GM18517 (cell line): ENCODE results near the gene IL36G.
"Not testable (repeated sequence)": the region's sequence is repeated elsewhere in the genome, so short reads cannot be mapped to it uniquely, and the experiment has no call there.

Experiments used
- ATAC-seq: cut with Tn5 transposase; IDR thresholded peaks from one replicate; pipeline ENCODE4 v1.9.1; 2021; ENCODE audit warnings: mild to moderate bottlenecking, moderate library complexity; ENCODE audit not compliant: unreplicated experiment

IL36G gene

DNA sequence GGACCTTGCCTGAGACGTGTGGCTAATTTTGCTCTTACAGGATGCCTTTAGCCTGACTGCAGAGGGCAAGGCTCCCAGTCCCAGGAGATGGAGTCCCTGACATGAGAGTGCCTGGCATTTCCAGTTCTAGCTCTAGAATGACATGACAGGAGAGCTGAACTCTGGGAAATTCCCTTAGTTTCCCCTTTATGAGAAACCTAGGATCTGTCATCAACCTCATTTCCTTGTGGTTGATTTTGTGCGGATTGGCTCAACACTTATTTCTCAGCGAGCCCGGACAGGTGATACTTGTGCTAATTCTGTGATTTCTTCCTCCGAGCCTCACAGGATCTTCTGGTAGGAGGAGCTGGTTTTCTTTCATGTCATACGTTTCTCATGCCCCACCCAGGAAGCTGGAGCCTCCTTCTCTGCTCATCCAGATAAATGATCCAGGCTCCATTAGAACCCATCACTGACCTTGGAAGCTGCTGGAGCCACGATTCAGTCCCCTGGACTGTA is at the start of gene IL36G:
Gene IL36G (plus strand): TSS at position 448 of the 498 bp plus-strand sequence. CDS start 633 bp downstream, outside the sequence.
- no peak for ATAC-seq

DNA sequence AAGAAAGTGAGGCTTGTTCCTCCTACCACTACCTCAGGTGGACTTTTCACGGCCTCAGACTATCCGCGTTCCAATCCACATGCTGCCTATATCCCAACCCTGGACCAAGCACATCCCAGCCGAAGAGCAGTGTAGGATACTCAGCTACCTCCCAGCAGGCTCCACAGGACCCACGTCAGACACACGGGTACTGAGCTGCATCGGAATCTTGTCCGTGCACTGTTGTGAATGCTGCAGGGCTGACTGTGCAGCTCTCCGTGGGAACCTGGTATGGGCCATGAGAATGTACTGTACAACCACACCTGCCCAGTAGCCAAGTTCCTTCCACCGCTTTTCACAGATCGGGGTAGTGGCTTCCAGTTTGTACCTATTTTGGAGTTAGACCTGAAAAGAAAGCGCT is 44.5 kb upstream of the IL36G start:
- ATAC-seq = no peak

DNA sequence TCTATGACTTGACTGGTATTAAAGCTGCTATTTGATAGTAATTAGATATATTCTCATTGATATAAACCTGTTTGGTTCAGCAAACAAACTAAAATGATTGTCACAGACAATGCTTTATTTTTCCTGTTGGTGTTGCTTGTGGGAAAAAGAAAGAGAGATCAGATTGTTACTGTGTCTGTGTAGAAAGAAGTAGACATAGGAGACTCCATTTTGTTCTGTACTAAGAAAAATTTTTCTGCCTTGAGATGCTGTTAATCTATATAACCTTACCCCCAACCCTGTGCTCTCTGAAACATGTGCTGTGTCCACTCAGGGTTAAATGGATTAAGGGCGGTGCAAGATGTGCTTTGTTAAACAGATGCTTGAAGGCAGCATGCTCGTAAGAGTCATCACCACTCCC is 43.7 kb upstream of the IL36G start:
- not testable (repeated sequence) for ATAC-seq

DNA sequence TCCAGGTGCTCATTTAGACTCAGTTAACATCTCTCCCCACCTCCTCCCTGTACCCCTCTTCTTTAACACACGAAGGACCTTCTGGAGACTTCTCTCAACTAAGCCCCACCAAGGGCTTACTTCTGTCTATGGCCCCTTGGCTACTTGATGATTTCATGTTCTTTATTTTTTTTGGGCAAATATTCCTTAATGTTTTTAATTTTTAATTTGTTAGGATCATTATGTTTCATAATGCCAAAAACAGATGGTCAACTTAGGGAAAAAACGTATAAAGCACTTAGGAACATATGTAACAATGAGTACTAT is 40.9 kb upstream of the IL36G start:
- no peak for ATAC-seq

DNA sequence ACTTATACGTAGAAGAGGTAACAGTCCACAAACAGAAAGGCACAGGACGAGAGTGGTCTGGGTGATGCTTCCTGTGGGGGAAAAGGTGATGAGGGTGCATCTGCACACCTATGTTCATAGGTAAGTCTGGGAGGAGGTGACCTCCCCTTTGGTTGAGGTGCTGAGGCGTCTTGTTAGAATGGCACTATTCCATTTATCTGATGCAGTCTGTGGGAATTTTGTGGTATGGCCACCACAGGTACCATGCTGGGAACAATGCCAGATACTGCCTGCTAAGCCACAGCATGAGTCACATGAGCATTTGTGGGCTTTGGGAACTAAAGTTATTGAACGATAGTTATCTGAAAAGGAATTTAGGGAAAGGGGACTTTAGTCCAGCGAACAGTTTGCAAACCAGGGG is 38.9 kb upstream of the IL36G start:
- no peak for ATAC-seq

DNA sequence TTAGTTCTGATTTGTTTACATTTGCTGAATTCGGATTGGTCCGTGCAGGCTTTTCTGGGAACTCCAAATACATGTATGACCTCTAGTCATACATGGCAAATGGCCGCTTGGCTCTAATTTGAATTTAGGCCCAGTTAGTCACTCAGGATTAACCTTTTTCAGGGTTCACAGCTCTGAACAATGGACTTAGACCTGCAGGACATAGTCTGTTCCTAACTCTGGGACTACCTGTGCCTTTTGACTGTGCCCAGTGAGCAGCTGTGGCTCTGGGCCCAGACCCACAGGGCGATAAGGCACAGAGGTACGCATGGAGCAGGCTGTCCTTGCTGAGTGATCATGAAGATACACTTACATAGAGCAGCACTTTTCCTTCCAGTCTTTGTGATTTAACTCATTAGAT is 38.4 kb upstream of the IL36G start:
- ATAC-seq = no peak

DNA sequence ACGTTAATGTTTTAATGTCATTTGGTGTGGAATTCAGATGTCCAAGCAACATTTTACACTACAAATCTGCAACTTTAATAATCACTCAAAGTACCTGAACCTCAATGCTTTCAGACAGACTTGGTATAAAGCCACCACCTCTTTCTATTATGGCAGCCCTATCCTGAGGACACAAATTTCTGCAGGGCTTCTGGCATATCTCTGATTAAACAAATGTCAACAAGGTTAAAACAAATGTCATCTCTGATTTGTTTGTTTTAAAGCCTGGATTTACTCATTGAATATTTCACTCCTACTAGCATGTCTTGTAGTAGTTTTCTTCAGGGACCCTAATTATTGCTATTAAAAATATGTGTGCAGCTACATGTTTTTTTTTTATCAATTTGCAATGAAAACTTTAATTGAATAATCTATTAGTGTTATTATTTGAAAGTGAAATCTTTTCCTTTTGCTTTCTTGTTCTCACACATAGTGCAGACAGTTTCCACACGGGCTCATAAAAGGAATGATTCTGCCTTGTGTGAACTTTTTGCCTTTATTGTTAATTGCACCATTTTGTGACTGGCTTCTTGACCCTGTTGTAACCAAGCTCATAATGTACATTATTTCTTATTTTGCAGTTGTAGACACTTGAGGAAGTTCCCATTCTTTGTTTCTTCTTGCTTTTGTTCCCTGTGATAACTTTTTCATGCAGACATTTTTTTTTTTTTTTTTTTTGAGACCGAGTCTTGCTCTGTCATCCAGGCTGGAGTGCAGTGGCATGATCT is 36.8 kb upstream of the IL36G start:
- ATAC-seq = no peak

DNA sequence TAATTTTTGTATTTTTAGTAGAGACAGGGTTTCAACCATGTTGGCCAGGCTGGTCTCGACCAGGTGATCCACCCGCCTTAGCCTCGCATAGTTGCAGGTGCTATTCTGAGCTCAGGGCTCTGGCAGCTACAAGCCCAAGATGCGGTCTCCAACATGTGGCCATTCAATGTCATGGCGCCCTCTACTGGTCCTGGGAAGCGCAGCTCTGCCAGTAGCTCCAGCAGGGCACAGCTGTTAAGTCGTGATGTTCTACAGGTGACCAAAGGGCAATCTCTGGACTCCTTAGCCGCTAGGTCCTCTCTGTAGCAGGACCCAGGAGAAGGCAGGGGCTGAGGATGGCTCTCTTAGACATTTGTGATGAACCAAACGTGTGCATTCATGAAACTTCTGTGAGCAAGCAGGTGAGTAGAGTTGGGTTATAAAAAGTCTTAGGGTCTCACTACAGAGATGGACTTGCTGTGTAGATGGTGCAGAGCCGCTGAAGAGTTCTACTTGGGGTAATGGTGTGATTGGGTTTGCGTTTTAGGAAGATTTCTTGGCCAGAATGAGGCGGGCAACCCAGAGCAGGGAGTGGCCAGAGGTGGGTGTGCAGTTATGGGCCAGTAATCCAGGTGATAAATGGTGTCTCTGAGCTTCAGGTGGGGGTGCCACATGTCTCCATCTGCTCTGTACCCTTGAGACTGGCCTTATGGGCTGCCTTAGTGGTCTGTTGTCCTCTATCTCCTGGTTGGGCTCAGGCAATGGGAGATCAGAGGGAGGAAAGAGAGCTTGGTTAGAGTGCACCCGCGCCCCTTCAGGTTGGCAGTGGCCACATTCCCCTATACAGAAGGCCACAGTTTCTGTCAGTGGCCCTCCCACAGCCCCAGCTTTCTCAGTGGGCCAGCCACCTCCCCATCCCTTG is 35.8 kb upstream of the IL36G start:
- peak; percentile 87 for ATAC-seq

DNA sequence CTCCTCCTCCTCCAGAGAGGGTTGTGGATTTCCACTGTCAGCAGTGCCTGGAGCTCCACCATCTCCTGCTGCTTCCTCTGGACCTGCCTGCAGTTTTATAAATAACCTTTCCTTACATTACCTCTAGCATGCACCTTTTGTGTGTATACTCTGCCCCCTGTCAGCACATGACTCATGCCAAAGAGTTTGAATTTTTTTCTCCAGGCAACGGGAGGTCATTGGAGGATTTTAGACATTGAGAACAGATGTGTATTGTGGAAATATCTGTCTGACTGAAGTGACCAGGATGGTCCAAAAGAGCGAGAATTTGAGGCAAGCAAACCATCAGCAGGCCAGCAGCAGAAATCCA is 35.2 kb upstream of the IL36G start:
- ATAC-seq = no peak

DNA sequence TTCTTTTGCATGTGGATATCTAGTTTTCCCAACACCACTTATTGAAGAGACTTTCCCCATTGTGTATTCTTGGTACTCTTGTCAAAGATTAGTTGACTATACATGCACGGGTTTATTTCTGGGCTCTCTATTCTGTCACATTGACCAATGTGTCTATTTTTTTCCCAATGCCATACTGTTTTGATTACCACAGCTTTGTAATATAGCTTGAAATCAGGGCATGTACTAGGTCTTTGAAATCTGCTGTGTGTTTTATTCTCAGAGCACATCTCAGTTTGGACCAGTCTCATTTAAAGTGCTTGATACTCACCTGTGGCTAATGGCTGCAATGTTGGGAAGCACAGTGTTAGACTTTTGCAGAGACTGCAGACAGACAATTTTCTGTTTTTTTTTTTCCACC is 32.8 kb upstream of the IL36G start:
- ATAC-seq = no peak

DNA sequence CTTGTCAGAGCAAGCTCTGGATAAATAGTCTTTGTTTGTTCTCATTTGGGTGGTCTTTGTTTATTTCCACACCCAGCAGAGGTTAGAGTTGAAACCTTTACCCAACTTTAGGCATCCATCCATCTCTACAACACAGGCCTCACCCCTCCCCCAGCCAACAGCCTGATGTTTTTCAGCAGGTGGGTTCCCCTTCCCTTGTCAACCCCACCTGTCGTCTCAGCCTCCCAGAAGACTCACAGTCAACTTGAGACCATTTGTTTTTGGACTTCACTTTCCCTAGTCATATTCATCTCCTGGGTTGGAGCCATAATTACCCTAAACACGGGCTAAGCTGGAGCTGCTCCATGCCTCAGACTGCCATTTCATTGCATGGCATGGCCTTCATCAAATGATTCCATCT is 31.7 kb upstream of the IL36G start:
- no peak for ATAC-seq

DNA sequence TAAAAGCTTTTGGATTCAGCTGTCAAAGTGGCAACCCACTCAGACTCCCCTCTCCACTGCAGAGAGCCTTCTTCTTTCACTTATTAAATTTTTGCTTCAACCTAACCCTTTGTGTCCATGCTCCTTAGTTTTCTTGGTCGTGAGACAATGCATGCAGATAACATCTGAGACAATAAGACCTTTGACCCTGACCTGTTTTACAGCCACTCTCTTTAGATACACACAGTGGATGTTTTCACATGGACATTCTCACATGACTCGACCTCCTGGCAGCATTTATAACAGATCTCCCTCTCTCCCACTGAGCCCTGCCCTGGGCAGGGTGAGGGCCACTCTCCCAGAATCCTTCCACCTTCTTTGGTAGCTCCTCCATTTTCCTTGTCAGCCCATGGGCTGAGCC is 30.4 kb upstream of the IL36G start:
- no peak for ATAC-seq

DNA sequence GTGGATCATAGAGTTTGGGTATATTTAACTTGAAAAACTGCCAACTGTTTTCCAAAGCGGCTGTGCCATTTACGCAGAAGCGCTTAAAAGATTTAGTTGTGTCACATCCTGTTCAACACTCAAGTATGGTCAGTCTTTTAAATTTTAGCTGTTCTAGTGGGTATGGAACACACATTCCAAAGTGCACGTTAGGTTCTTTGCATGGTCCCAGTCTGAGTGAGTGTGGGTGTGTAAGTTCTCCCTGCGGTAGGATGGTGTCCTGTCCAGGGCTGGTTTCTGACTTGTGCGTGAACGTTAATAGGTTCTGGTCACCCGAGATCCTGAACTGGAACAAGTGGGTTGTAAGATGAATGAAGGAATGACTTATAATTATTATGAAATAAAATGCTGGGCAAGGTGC is 28.4 kb upstream of the IL36G start:
- no peak for ATAC-seq

DNA sequence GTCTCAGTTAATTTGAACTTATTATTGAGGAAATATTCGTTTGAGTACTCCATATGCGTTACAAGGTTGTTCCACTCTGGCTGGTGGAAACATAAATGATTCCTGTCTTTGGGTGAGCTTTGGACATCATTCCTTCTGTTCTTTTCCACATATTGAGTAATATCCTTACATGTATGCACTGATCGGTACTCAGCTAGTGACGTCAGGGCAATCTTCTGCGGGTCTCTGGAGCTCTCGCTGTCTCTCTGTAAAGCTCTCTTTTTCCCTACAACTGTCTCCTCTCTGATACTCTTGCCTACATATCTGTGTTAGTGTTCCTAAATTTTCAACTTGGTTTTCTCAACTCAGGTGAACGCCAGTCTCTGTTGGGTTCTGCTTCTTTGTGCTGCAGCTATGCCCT is 23.4 kb upstream of the IL36G start:
- ATAC-seq = no peak

DNA sequence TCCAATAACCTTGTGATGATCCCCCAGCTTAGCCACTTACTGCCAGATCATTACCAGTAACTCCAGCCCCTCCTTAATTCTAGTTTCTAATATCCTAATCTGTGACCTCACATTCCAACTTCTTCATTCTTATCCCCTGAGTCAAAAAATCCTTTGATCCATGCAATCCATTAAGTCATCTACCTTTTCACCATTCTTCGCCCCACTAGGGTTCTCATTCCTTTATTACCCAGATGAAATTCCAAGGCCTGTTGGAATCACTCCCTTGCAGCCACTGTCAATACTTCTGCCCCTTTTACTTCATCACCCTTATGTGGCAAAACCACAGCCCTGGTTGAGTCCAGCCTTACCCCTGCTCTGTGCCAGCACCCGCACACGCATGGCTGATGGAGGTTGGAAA is 20.3 kb upstream of the IL36G start:
- no peak for ATAC-seq

DNA sequence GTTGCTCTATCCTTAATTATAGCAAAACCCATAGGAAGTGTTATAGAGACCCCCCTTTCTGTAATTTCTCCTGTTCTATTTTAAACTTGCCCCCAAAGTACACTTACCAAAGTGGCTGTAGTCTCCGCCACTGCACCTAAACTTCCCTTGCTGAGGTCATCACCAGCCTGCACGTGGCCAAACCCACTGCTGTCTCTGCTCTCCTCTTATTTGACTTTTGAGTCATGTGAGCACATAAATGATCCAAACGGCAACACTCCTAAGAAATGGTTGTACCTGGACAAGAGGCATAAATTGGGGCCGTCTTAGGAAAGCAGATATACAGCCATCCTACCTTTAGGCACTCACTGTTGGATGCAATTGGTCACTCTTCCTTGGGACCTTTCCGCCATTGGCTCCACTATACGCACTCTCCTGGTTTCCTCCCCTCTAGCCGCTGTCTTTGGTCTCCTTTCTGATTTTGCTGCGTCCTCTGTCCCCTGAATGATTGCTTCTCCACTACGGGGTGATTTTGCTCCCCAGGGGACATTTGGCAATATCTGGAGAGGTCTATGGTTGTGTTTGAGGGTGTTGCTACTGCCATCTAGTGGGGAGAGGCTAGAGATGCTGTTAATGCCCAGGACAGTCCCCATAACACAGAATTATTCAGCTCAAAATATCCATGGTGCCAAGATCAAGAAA is 19.2 kb upstream of the IL36G start:
- no peak for ATAC-seq

DNA sequence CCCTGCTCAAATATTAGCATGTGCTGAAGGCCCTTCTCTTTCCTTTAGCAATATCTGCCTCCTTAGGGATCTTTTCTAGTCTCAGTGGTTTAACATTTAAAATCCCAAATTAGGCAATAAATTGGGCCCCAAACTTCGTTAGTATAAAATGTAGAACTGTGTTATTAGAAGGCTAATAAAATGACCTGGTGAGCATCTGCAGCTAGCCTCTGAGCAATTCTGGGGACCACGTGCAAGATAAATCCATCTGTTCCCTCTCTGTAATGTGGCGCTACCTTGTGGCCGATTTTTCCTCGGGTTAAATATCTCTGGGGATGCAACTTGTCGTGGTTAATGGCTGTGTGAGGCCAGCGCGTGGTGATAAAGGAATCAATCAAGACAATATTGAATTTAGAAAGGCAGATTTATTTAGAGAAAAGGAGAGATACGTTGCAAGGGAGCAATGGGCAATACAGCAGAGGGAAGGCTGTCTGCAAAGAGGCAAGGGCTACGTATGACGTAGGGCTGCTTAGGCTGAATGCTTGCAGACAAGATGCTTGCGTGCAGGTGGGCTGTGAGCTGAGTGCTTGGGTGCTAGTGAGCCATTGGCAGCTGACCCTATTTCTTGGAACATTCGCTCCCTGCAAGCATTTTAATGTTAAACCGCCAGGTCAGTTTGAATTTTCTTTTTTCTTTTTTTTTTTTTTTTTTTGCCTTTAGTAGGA is 18.5 kb upstream of the IL36G start:
- no peak for ATAC-seq

DNA sequence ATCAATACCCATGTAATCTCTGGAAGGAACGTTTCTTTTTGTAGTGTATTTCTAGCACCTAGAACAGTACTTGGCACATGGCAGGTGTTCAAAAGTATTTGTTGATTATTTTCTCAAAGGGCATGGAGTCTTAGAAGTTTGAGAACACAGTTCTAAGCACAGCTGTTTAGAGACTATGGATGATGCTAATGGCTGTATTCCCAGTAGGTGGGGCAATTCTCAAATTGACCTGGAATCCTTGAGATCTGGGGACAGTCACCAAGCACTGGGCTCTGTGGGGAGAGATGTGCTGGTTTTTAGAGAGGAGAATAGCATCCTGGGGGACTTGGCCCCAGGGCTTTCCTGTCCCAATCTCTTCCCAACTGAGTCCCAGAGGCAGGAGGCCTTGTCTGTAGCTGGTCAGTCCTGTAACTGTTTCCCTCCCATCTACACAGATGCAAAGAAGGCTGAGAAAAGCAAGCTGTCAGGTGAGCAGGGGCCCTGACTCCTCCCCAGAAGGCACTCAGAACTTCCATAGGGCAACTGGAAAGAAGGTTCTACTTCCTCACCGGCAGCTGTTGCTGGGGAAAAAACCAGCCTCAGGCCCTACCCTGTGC is 17.5 kb upstream of the IL36G start:
- ATAC-seq = no peak

DNA sequence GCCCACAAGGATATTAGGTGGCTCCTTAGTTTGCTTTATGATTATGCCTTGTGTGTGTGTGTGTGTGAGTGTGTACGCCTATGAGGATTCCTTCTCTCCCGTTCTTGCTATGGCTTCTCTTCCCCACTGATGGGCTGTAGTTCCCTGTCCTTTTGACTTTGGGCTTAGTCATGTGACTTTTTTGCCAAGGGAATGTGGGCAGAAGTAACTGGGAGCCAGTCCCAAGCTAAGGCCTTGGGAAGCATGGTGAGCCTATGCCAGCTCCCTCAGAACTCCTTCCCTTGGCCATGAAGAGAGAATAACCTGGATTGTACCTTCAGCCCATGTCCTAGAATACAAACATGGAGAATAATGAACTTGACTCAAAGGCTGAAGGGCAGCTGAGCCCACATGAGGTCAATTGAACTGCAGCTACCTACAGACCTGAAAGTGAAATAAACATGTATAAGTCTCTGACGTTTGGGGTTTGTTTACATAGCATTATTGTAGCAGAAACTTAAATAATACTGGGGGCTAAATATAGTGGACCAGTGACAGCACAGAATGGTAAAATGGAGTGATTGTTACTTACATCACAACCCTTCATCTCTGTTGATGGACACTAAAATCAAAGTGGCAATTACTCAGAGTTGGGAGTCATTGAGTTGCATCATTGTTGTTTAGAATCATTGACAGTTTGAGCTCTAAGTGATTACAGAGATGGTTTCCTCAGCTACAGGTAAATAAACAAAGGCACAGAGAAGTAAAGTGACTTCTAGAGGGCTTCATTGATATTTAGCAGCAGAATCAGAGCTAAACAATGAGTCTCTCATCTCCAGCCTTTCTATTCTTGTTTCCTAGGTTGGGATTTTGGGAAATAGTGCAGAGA is 15.3 kb upstream of the IL36G start:
- ATAC-seq = peak; percentile 53

DNA sequence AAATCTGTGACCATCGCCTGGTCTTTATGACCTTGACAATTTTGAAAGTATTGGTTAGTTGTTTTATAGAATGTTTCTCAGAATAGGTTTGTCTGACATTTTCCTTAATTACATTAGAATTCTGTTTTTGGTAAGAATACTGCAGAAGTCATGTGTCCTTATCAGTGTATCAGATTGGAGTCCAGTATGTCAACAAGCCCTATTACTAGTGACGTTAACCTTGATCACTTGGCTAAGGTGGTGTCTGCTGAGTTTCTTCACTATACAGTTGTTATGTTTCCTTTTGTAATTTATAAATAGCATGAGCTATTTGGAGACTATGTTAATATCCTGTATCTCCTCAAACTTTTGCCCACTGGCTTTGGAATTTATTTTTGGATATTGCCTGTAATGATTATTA is 10.8 kb upstream of the IL36G start:
- ATAC-seq = no peak
